WTC11 (cell line): ENCODE measurements around the gene MED23. TPM values are rescaled to one million over a fixed set of nuclear protein-coding genes. Genes with fewer than 3 reads are reported as not detected.

Experiments used
- ATAC-seq: fragments of 200-7000 bp; cut with Tn5 transposase; 2 replicates; pipeline ENCODE4 v1.10.0; 2021; ENCODE audit warnings: mild to moderate bottlenecking, moderate library complexity
- CTCF ChIA-PET: fragments of 300-600 bp; sonication (Branson Sonifier 250); formaldehyde crosslinking; loops from one replicate; lab custom pipeline; 2021; ENCODE audit warnings: antibody characterized with exemption; lab: Charles Lee
- POLR2A ChIA-PET: fragments of 350-600 bp; sonication (Branson Sonifier 250); formaldehyde crosslinking; loops from one replicate; lab custom pipeline; 2021; ENCODE audit warnings: antibody characterized with exemption; lab: Charles Lee
- DNase-seq: peaks from one replicate; pipeline ENCODE4 v3.0.0; 2021; ENCODE audit warnings: low spot score
- H3K27ac Mint-ChIP-seq: 2 replicates; pipeline ENCODE4 v1.8.0; 2021; ENCODE audit warnings: mixed read lengths
- H3K27me3 Mint-ChIP-seq: 2 replicates; pipeline ENCODE4 v1.8.0; 2021; ENCODE audit warnings: low read depth, mild to moderate bottlenecking, moderate library complexity, mixed read lengths
- H3K36me3 Mint-ChIP-seq: 2 replicates; pipeline ENCODE4 v1.8.0; 2021; ENCODE audit warnings: mixed read lengths
- H3K4me1 Mint-ChIP-seq: 2 replicates; pipeline ENCODE4 v1.8.0; 2022; ENCODE audit warnings: mixed read lengths
- H3K4me3 Mint-ChIP-seq: 2 replicates; pipeline ENCODE4 v1.8.0; 2021; ENCODE audit warnings: mild to moderate bottlenecking, moderate library complexity, mixed read lengths
- H3K9me3 Mint-ChIP-seq: 2 replicates; pipeline ENCODE4 v1.8.0; 2021; ENCODE audit warnings: mixed read lengths
- CREM ChIP-seq: sonication (generic); formaldehyde crosslinking; IDR thresholded peaks from 2 replicates; pipeline ENCODE4 v1.8.1; 2022; ENCODE audit warnings: mild to moderate bottlenecking, missing genetic modification reagents, moderate library complexity
- EMX1 ChIP-seq: fragments of 250-450 bp; sonication (Bioruptor Pico); IDR thresholded peaks from 2 replicates; pipeline ENCODE4 v1.8.0; 2021; ENCODE audit warnings: mild to moderate bottlenecking
- ETV6 ChIP-seq: sonication (generic); formaldehyde crosslinking; IDR thresholded peaks from 2 replicates; pipeline ENCODE4 v1.8.1; 2022; ENCODE audit warnings: mild to moderate bottlenecking, missing genetic modification reagents
- FOXJ3 ChIP-seq: sonication (generic); formaldehyde crosslinking; IDR thresholded peaks from 2 replicates; pipeline ENCODE4 v1.9.0; 2021; ENCODE audit warnings: missing genetic modification reagents, mild to moderate bottlenecking, borderline replicate concordance
- FOXK1 ChIP-seq: sonication (generic); formaldehyde crosslinking; IDR thresholded peaks from 2 replicates; pipeline ENCODE4 v1.8.0; 2022; ENCODE audit warnings: mild to moderate bottlenecking, moderate library complexity, missing genetic modification reagents
- GRHL2 ChIP-seq: fragments of 250-450 bp; sonication (Bioruptor Pico); IDR thresholded peaks from 2 replicates; pipeline ENCODE4 v1.8.0; 2022; ENCODE audit warnings: mild to moderate bottlenecking, moderate library complexity; ENCODE audit not compliant: insufficient replicate concordance, severe bottlenecking
- GTF2I ChIP-seq: fragments of 250-450 bp; sonication (Bioruptor Pico); conservative IDR thresholded peaks from 2 replicates; pipeline ENCODE4 v1.4.0; 2021; ENCODE audit warnings: mild to moderate bottlenecking
- JAZF1 ChIP-seq: fragments of 250-450 bp; sonication (Bioruptor Pico); IDR thresholded peaks from 2 replicates; pipeline ENCODE4 v1.9.0; 2021; ENCODE audit warnings: moderate library complexity, mild to moderate bottlenecking, inconsistent platforms
- OVOL2 ChIP-seq: fragments of 250-450 bp; sonication (Bioruptor Pico); IDR thresholded peaks from 2 replicates; pipeline ENCODE4 v1.9.0; 2021; ENCODE audit warnings: mild to moderate bottlenecking, borderline replicate concordance
- PRRX2 ChIP-seq: fragments of 250-450 bp; sonication (Bioruptor Pico); IDR thresholded peaks from 2 replicates; pipeline ENCODE4 v1.8.0; 2021; ENCODE audit warnings: mild to moderate bottlenecking
- RORB ChIP-seq: fragments of 250-450 bp; sonication (Bioruptor Pico); IDR thresholded peaks from 2 replicates; pipeline ENCODE4 v1.9.0; 2021; ENCODE audit warnings: mild to moderate bottlenecking
- SMAD4 ChIP-seq: sonication (generic); formaldehyde crosslinking; IDR thresholded peaks from 2 replicates; pipeline ENCODE4 v1.8.0; 2022; ENCODE audit warnings: mild to moderate bottlenecking, missing genetic modification reagents
- ZNF138 ChIP-seq: sonication (generic); formaldehyde crosslinking; conservative IDR thresholded peaks from 2 replicates; pipeline ENCODE4 v1.8.1; 2022; ENCODE audit warnings: mild to moderate bottlenecking, moderate library complexity, missing genetic modification reagents
- ZNF317 ChIP-seq: sonication (generic); formaldehyde crosslinking; IDR thresholded peaks from 2 replicates; pipeline ENCODE4 v1.8.1; 2023; ENCODE audit warnings: low read depth, mild to moderate bottlenecking, moderate library complexity, missing genetic modification reagents, borderline replicate concordance
- ZNF416 ChIP-seq: fragments of 250-450 bp; sonication (Bioruptor Pico); IDR thresholded peaks from 2 replicates; pipeline ENCODE4 v1.9.0; 2021; ENCODE audit warnings: mild to moderate bottlenecking, inconsistent platforms
- total RNA-seq: library from RNA; stranded (reverse); gene quantifications from 3 replicates; pipeline ENCODE4 v1.2.3, GENCODE V29; 2021
- TF ChIP-seq, protein P1 (sequence below): sonication (generic); formaldehyde crosslinking; IDR thresholded peaks from 2 replicates; pipeline ENCODE4 v1.8.1; 2023; ENCODE audit warnings: mild to moderate bottlenecking, missing genetic modification reagents, borderline replicate concordance
- TF ChIP-seq, protein P2 (sequence below): sonication (generic); formaldehyde crosslinking; IDR thresholded peaks from 2 replicates; pipeline ENCODE4 v1.8.0; 2023; ENCODE audit warnings: mild to moderate bottlenecking, missing genetic modification reagents
- TF ChIP-seq, protein P3 (sequence below): sonication (generic); formaldehyde crosslinking; IDR thresholded peaks from 2 replicates; pipeline ENCODE4 v1.8.0; 2022; ENCODE audit warnings: mild to moderate bottlenecking, missing genetic modification reagents
- TF ChIP-seq, protein P4 (sequence below): sonication (generic); formaldehyde crosslinking; conservative IDR thresholded peaks from 2 replicates; pipeline ENCODE4 v1.8.1; 2022; ENCODE audit warnings: mild to moderate bottlenecking, missing genetic modification reagents
- TF ChIP-seq, protein P5 (sequence below): sonication (generic); formaldehyde crosslinking; IDR thresholded peaks from 2 replicates; pipeline ENCODE4 v1.8.1; 2023; ENCODE audit warnings: mild to moderate bottlenecking, missing genetic modification reagents

Gene MED23
- total RNA-seq, 1 experiment from 2014 or later = 19.0 TPM

DNA sequence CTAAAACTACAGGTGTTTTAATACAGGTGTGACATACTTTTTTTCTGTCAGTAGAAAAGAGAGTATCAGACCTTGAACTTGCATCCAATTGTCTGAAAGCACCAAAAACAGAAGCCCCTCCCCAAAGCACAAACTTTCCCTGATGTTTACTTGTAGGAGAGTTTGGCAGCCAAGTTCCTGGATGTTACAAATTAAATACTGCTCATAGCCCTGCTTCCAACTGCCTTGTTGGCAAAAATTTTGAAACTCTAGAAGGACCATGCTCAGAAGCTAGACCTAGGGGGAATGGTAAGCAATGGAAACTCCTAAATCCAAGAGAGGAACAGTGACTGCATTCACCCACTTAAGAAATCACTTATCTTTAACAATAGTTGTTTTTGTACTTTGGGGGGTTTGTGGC, 72.0 kb downstream of the MED23 start:
- TF ChIP-seq ETV6 (CRISPR knock-in tag) (no peak), GRHL2 (CRISPR knock-in tag) (no peak), CREM (CRISPR knock-in tag) (no peak), PRRX2 (no peak), SMAD4 (no peak), FOXK1 (CRISPR knock-in tag) (no peak), FOXJ3 (no peak), GTF2I (CRISPR knock-in tag) (no peak), RORB (CRISPR knock-in tag) (no peak), ZNF138 (CRISPR knock-in tag) (no peak), ZNF416 (CRISPR knock-in tag) (no peak), JAZF1 (no peak), EMX1 (CRISPR knock-in tag) (no peak), ZNF317 (no peak), OVOL2 (CRISPR knock-in tag) (no peak)
- TF ChIP-seq, protein P1, sequence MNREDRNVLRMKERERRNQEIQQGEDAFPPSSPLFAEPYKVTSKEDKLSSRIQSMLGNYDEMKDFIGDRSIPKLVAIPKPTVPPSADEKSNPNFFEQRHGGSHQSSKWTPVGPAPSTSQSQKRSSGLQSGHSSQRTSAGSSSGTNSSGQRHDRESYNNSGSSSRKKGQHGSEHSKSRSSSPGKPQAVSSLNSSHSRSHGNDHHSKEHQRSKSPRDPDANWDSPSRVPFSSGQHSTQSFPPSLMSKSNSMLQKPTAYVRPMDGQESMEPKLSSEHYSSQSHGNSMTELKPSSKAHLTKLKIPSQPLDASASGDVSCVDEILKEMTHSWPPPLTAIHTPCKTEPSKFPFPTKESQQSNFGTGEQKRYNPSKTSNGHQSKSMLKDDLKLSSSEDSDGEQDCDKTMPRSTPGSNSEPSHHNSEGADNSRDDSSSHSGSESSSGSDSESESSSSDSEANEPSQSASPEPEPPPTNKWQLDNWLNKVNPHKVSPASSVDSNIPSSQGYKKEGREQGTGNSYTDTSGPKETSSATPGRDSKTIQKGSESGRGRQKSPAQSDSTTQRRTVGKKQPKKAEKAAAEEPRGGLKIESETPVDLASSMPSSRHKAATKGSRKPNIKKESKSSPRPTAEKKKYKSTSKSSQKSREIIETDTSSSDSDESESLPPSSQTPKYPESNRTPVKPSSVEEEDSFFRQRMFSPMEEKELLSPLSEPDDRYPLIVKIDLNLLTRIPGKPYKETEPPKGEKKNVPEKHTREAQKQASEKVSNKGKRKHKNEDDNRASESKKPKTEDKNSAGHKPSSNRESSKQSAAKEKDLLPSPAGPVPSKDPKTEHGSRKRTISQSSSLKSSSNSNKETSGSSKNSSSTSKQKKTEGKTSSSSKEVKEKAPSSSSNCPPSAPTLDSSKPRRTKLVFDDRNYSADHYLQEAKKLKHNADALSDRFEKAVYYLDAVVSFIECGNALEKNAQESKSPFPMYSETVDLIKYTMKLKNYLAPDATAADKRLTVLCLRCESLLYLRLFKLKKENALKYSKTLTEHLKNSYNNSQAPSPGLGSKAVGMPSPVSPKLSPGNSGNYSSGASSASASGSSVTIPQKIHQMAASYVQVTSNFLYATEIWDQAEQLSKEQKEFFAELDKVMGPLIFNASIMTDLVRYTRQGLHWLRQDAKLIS = no peak
- TF ChIP-seq, protein P2, sequence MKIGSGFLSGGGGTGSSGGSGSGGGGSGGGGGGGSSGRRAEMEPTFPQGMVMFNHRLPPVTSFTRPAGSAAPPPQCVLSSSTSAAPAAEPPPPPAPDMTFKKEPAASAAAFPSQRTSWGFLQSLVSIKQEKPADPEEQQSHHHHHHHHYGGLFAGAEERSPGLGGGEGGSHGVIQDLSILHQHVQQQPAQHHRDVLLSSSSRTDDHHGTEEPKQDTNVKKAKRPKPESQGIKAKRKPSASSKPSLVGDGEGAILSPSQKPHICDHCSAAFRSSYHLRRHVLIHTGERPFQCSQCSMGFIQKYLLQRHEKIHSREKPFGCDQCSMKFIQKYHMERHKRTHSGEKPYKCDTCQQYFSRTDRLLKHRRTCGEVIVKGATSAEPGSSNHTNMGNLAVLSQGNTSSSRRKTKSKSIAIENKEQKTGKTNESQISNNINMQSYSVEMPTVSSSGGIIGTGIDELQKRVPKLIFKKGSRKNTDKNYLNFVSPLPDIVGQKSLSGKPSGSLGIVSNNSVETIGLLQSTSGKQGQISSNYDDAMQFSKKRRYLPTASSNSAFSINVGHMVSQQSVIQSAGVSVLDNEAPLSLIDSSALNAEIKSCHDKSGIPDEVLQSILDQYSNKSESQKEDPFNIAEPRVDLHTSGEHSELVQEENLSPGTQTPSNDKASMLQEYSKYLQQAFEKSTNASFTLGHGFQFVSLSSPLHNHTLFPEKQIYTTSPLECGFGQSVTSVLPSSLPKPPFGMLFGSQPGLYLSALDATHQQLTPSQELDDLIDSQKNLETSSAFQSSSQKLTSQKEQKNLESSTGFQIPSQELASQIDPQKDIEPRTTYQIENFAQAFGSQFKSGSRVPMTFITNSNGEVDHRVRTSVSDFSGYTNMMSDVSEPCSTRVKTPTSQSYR (CRISPR knock-in tag) = no peak
- TF ChIP-seq, protein P3, sequence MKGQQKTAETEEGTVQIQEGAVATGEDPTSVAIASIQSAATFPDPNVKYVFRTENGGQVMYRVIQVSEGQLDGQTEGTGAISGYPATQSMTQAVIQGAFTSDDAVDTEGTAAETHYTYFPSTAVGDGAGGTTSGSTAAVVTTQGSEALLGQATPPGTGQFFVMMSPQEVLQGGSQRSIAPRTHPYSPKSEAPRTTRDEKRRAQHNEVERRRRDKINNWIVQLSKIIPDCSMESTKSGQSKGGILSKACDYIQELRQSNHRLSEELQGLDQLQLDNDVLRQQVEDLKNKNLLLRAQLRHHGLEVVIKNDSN (CRISPR knock-in tag) = no peak
- TF ChIP-seq, protein P4, sequence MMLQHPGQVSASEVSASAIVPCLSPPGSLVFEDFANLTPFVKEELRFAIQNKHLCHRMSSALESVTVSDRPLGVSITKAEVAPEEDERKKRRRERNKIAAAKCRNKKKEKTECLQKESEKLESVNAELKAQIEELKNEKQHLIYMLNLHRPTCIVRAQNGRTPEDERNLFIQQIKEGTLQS = no peak
- TF ChIP-seq, protein P5, sequence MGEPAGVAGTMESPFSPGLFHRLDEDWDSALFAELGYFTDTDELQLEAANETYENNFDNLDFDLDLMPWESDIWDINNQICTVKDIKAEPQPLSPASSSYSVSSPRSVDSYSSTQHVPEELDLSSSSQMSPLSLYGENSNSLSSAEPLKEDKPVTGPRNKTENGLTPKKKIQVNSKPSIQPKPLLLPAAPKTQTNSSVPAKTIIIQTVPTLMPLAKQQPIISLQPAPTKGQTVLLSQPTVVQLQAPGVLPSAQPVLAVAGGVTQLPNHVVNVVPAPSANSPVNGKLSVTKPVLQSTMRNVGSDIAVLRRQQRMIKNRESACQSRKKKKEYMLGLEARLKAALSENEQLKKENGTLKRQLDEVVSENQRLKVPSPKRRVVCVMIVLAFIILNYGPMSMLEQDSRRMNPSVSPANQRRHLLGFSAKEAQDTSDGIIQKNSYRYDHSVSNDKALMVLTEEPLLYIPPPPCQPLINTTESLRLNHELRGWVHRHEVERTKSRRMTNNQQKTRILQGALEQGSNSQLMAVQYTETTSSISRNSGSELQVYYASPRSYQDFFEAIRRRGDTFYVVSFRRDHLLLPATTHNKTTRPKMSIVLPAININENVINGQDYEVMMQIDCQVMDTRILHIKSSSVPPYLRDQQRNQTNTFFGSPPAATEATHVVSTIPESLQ = no peak
- no peaks in the 10 kb centered on the region for H3K36me3 Mint-ChIP-seq
- no peak for ATAC-seq
- H3K27ac Mint-ChIP-seq = no peak overlapping the region
- no peak overlapping the region for H3K4me3 Mint-ChIP-seq
- POLR2A ChIA-PET = no interaction called here
- no peaks in the 10 kb centered on the region for H3K4me1 Mint-ChIP-seq
- peaks cover 6% of the 10 kb centered on the region; the same call in 1 of the 2 replicates for H3K9me3 Mint-ChIP-seq
- DNase-seq = no peak
- peaks cover 5% of the 10 kb centered on the region; the same call in 1 of the 2 replicates for H3K27me3 Mint-ChIP-seq
- CTCF ChIA-PET = no interaction called here
